ENCODE results near the gene TMC1. TPM values are rescaled to one million over a fixed set of nuclear protein-coding genes. Genes with fewer than 3 reads are reported as not detected.

The TMC1 gene
- polyA plus RNA-seq, 3 donors: 0.16 to 0.55 (median 0.40) TPM

GRCh38 chr9:72648324-72649126 lies 127.1 kb downstream of the TMC1 start:
- TF ChIP-seq, protein P1, sequence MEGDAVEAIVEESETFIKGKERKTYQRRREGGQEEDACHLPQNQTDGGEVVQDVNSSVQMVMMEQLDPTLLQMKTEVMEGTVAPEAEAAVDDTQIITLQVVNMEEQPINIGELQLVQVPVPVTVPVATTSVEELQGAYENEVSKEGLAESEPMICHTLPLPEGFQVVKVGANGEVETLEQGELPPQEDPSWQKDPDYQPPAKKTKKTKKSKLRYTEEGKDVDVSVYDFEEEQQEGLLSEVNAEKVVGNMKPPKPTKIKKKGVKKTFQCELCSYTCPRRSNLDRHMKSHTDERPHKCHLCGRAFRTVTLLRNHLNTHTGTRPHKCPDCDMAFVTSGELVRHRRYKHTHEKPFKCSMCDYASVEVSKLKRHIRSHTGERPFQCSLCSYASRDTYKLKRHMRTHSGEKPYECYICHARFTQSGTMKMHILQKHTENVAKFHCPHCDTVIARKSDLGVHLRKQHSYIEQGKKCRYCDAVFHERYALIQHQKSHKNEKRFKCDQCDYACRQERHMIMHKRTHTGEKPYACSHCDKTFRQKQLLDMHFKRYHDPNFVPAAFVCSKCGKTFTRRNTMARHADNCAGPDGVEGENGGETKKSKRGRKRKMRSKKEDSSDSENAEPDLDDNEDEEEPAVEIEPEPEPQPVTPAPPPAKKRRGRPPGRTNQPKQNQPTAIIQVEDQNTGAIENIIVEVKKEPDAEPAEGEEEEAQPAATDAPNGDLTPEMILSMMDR (IDR thresholded peaks at IDR 0.05): no peak
- Histone ChIP-seq H3K79me2 (ENCODE audit: insufficient read depth, low read length) (no peaks in the 10 kb centered on the region), H3K4me2 (replicated peaks; ENCODE audit: extremely low read depth, low read length, poor library complexity, severe bottlenecking) (peak overlapping the region; percentile 43), H3K27me3 (ENCODE audit: control insufficient read depth in 2 of 2, insufficient read depth in 2 of 2, low read length in 2 of 2) (peaks cover 0 to 3% of the 10 kb centered on the region in 2 donors), H4K20me1 (ENCODE audit: insufficient read depth, low read length) (no peaks in the 10 kb centered on the region), H3K9ac (ENCODE audit: insufficient read depth, low read length, poor library complexity, severe bottlenecking) (no peak overlapping the region), H2AFZ (ENCODE audit: insufficient read depth, low read depth, low read length, poor library complexity, severe bottlenecking) (no peak overlapping the region), H3K9me3 (replicated peaks in 1 of 2; ENCODE audit: control insufficient read depth in 1 of 2, insufficient read depth in 1 of 2, low read length in 2 of 2) (no peaks in the 10 kb centered on the region), H3K27ac (ENCODE audit: low read depth in 1 of 2, low read length in 2 of 2) (no peak overlapping the region), H3K4me3 (replicated peaks in 1 of 3; ENCODE audit: low read depth in 2 of 3, low read length in 3 of 3) (peak overlapping the region in 1 of 3 experiments; percentile 39), H3K36me3 (replicated peaks in 1 of 2; ENCODE audit: control insufficient read depth in 1 of 2, insufficient read depth in 2 of 2, low read length in 2 of 2) (no peaks in the 10 kb centered on the region), H3K4me1 (ENCODE audit: control insufficient read depth in 1 of 2, insufficient read depth in 2 of 2, low read length in 2 of 2) (peaks cover 16 to 19% of the 10 kb centered on the region in 2 donors)
- H3K27me3 Mint-ChIP-seq (ENCODE audit: low read depth in 3 of 3): peaks cover 0 to 10% (median 4%) of the 10 kb centered on the region in 3 donors
- H3K36me3 Mint-ChIP-seq: no peaks in the 10 kb centered on the region
- peaks cover 18% of the 10 kb centered on the region for H3K4me1 Mint-ChIP-seq
- H3K9me3 Mint-ChIP-seq: peaks cover 0 to 2% (median 0%) of the 10 kb centered on the region in 7 donors
- peak; percentile 2 to 45 (median 8) for DNase-seq
- peak overlapping the region in 4 of 7 donors; percentile 18 to 80 (median 42) for H3K27ac Mint-ChIP-seq
- WGBS (ENCODE audit: insufficient coverage): 0% methylated on average over 3 of the region's 5 CpGs
- H3K4me3 Mint-ChIP-seq: peak overlapping the region in 1 of 2 donors; percentile 70
- intact Hi-C loops (cut with micrococcal nuclease): no loop called here

- Histone ChIP-seq H3K27me3 (ENCODE audit: control insufficient read depth in 2 of 2, insufficient read depth in 2 of 2, low read length in 2 of 2) (no peaks in the 10 kb centered on the region), H4K20me1 (ENCODE audit: insufficient read depth, low read length) (no peaks in the 10 kb centered on the region), H3K4me3 (replicated peaks in 1 of 3; ENCODE audit: low read depth in 2 of 3, low read length in 3 of 3) (peak overlapping the region in 1 of 3 experiments; percentile 39), H3K27ac (ENCODE audit: low read depth in 1 of 2, low read length in 2 of 2) (no peak overlapping the region), H3K4me2 (replicated peaks; ENCODE audit: extremely low read depth, low read length, poor library complexity, severe bottlenecking) (peak overlapping the region; percentile 43), H3K9me3 (replicated peaks in 1 of 2; ENCODE audit: control insufficient read depth in 1 of 2, insufficient read depth in 1 of 2, low read length in 2 of 2) (no peaks in the 10 kb centered on the region), H2AFZ (ENCODE audit: insufficient read depth, low read depth, low read length, poor library complexity, severe bottlenecking) (no peak overlapping the region), H3K9ac (ENCODE audit: insufficient read depth, low read length, poor library complexity, severe bottlenecking) (no peak overlapping the region), H3K79me2 (ENCODE audit: insufficient read depth, low read length) (no peaks in the 10 kb centered on the region), H3K36me3 (replicated peaks in 1 of 2; ENCODE audit: control insufficient read depth in 1 of 2, insufficient read depth in 2 of 2, low read length in 2 of 2) (no peaks in the 10 kb centered on the region), H3K4me1 (ENCODE audit: control insufficient read depth in 1 of 2, insufficient read depth in 2 of 2, low read length in 2 of 2) (peaks cover 16 to 19% of the 10 kb centered on the region in 2 donors)
- Mint-ChIP-seq H3K36me3 (no peaks in the 10 kb centered on the region), H3K27me3 (ENCODE audit: low read depth in 3 of 3) (peaks cover 2 to 9% (median 3%) of the 10 kb centered on the region in 3 donors), H3K4me3 (peak overlapping the region in 1 of 2 donors; percentile 70), H3K27ac (peak overlapping the region in 3 of 7 donors; percentile 18 to 80 (median 21)), H3K9me3 (peaks cover 0 to 2% (median 0%) of the 10 kb centered on the region in 7 donors), H3K4me1 (peaks cover 18% of the 10 kb centered on the region)
- TF ChIP-seq, protein P1 (IDR thresholded peaks at IDR 0.05): no peak
- DNase-seq: no peak
- intact Hi-C loops (cut with micrococcal nuclease): no loop called here
- 0% methylated on average over 1 of the region's 1 CpG for WGBS (ENCODE audit: insufficient coverage)
Observed at GRCh38 chr9:72649127-72649442, 127.7 kb downstream of the TMC1 start.
